ENCODE measurements around the gene TMEM181. TPM values are rescaled to one million over a fixed set of nuclear protein-coding genes. Genes with fewer than 3 reads are reported as not detected.
A peak's percentile ranks its signal among the peaks of the same experiment; 100 is the strongest.

TMEM181 gene
- total RNA-seq, 8 experiments from 2014 or later = 14.4 to 43.9 (median 25.9) TPM

GRCh38 chr6:158622545-158623190 lies 62.8 kb downstream of the TMEM181 start:
- H3K4me3 ChIP-seq = no peak overlapping the region
- in situ Hi-C loops (cut with MboI; ENCODE audit: low pct_unique_long_range_greater_than_20kb in 2 of 9, low sequenced_read_pairs in 9 of 9, unreplicated experiment in 9 of 9) = no loop called here
- H3K4me1 ChIP-seq (replicated peaks in 1 of 2) = no peaks in the 10 kb centered on the region
- ATAC-seq (replicated peaks in 6 of 8) = no peak
- 50 to 96% (median 80%) methylated on average over 2 to 8 of the region's 10 CpGs; no CpG with 5 or more reads in 1 of the 10 experiments for WGBS, 10 experiments
- no peak overlapping the region for H3K27ac ChIP-seq

- no peak for ATAC-seq (replicated peaks in 6 of 8)
- Histone ChIP-seq H3K27ac (no peak overlapping the region), H3K4me1 (replicated peaks in 1 of 2) (no peaks in the 10 kb centered on the region), H3K4me3 (no peak overlapping the region)
- 80 to 100% (median 95%) methylated on average over 2 to 8 of the region's 25 CpGs; no CpG with 5 or more reads in 3 of the 10 experiments for WGBS, 10 experiments
- in situ Hi-C loops (cut with MboI; ENCODE audit: low pct_unique_long_range_greater_than_20kb in 2 of 9, low sequenced_read_pairs in 9 of 9, unreplicated experiment in 9 of 9) = no loop called here
Observed at GRCh38 chr6:158624684-158625682, 65.1 kb downstream of the TMEM181 start.

- in situ Hi-C loops (cut with MboI; ENCODE audit: low pct_unique_long_range_greater_than_20kb in 2 of 9, low sequenced_read_pairs in 9 of 9, unreplicated experiment in 9 of 9) = no loop called here
- no peak for ATAC-seq (replicated peaks in 6 of 8)
- no peak overlapping the region for H3K27ac ChIP-seq
- H3K4me3 ChIP-seq = no peak overlapping the region
- H3K4me1 ChIP-seq (replicated peaks in 1 of 2) = no peaks in the 10 kb centered on the region
- WGBS, 10 experiments = 67 to 100% (median 96%) methylated on average over 1 to 12 of the region's 15 CpGs; no CpG with 5 or more reads in 2 of the 10 experiments
Observed at GRCh38 chr6:158625881-158626305, 66.0 kb downstream of the TMEM181 start.

- no peak for ATAC-seq (replicated peaks in 6 of 8)
- no peak overlapping the region for H3K4me3 ChIP-seq
- in situ Hi-C loops (cut with MboI; ENCODE audit: low pct_unique_long_range_greater_than_20kb in 2 of 9, low sequenced_read_pairs in 9 of 9, unreplicated experiment in 9 of 9) = no loop called here
- H3K4me1 ChIP-seq (replicated peaks in 1 of 2) = no peaks in the 10 kb centered on the region
- WGBS, 10 experiments = 79 to 100% (median 93%) methylated on average over 1 to 5 of the region's 6 CpGs; no CpG with 5 or more reads in 1 of the 10 experiments
- H3K27ac ChIP-seq = no peak overlapping the region
Observed at GRCh38 chr6:158626360-158627167, 66.7 kb downstream of the TMEM181 start.

GRCh38 chr6:158627168-158627939 lies 67.5 kb downstream of the TMEM181 start:
- no peak for ATAC-seq (replicated peaks in 6 of 8)
- Histone ChIP-seq H3K27ac (no peak overlapping the region), H3K4me3 (no peak overlapping the region), H3K4me1 (replicated peaks in 1 of 2) (peaks cover 0 to 5% of the 10 kb centered on the region in 2 donors)
- in situ Hi-C loops (cut with MboI; ENCODE audit: low pct_unique_long_range_greater_than_20kb in 2 of 9, low sequenced_read_pairs in 9 of 9, unreplicated experiment in 9 of 9) = no loop called here
- 79 to 100% (median 94%) methylated on average over 1 to 9 of the region's 20 CpGs; no CpG with 5 or more reads in 4 of the 10 experiments for WGBS, 10 experiments

- Histone ChIP-seq H3K4me3 (no peak overlapping the region), H3K27ac (no peak overlapping the region), H3K4me1 (replicated peaks in 1 of 2) (peaks cover 0 to 5% of the 10 kb centered on the region in 2 donors)
- WGBS, 10 experiments = 83 to 88% (median 87%) methylated on average over 2 to 6 of the region's 9 CpGs; no CpG with 5 or more reads in 7 of the 10 experiments
- ATAC-seq (replicated peaks in 6 of 8) = no peak
- in situ Hi-C loops (cut with MboI; ENCODE audit: low pct_unique_long_range_greater_than_20kb in 2 of 9, low sequenced_read_pairs in 9 of 9, unreplicated experiment in 9 of 9) = no loop called here
Observed at GRCh38 chr6:158627940-158628211, 68.0 kb downstream of the TMEM181 start.

GRCh38 chr6:158628542-158628941 lies 68.7 kb downstream of the TMEM181 start:
- no peak for ATAC-seq (replicated peaks in 6 of 8)
- Histone ChIP-seq H3K4me3 (no peak overlapping the region), H3K4me1 (replicated peaks in 1 of 2) (peaks cover 0 to 5% of the 10 kb centered on the region in 2 donors), H3K27ac (no peak overlapping the region)
- 85 to 100% (median 93%) methylated on average over 1 to 4 of the region's 17 CpGs; no CpG with 5 or more reads in 6 of the 10 experiments for WGBS, 10 experiments
- in situ Hi-C loops (cut with MboI; ENCODE audit: low pct_unique_long_range_greater_than_20kb in 2 of 9, low sequenced_read_pairs in 9 of 9, unreplicated experiment in 9 of 9) = no loop called here

- ATAC-seq (replicated peaks in 6 of 8) = no peak
- Histone ChIP-seq H3K4me1 (replicated peaks in 1 of 2) (peaks cover 0 to 5% of the 10 kb centered on the region in 2 donors), H3K4me3 (no peak overlapping the region), H3K27ac (no peak overlapping the region)
- WGBS, 10 experiments = 45 to 94% (median 81%) methylated on average over 2 to 17 of the region's 20 CpGs
- in situ Hi-C loops (cut with MboI; ENCODE audit: low pct_unique_long_range_greater_than_20kb in 2 of 9, low sequenced_read_pairs in 9 of 9, unreplicated experiment in 9 of 9) = no loop called here
Observed at GRCh38 chr6:158629367-158630221, 69.7 kb downstream of the TMEM181 start.

GRCh38 chr6:158630938-158631616 lies 71.2 kb downstream of the TMEM181 start:
- no peak overlapping the region for H3K4me3 ChIP-seq

GRCh38 chr6:158631678-158632537 lies 72.0 kb downstream of the TMEM181 start:
- peaks cover 0 to 5% of the 10 kb centered on the region in 2 donors for H3K4me1 ChIP-seq (replicated peaks in 1 of 2)
- in situ Hi-C loops (cut with MboI; ENCODE audit: low pct_unique_long_range_greater_than_20kb in 2 of 9, low sequenced_read_pairs in 9 of 9, unreplicated experiment in 9 of 9) = no loop called here
- no peak overlapping the region for H3K4me3 ChIP-seq
- WGBS, 10 experiments = 7 to 94% (median 81%) methylated on average over 1 to 14 of the region's 19 CpGs
- H3K27ac ChIP-seq = peak overlapping the region in 1 of 2 donors; percentile 49
- peak; percentile 27 to 82 (median 56) for ATAC-seq (replicated peaks in 6 of 8)

More at GRCh38 chr6:158630938-158631616, 71.2 kb downstream of the TMEM181 start:
- peak overlapping the region in 1 of 2 donors; percentile 44 for H3K27ac ChIP-seq
- ATAC-seq (replicated peaks in 6 of 8) = peak; percentile 35 to 70 (median 54)
- in situ Hi-C loops (cut with MboI; ENCODE audit: low pct_unique_long_range_greater_than_20kb in 2 of 9, low sequenced_read_pairs in 9 of 9, unreplicated experiment in 9 of 9) = no loop called here
- peaks cover 0 to 5% of the 10 kb centered on the region in 2 donors for H3K4me1 ChIP-seq (replicated peaks in 1 of 2)
- 30 to 90% (median 81%) methylated on average over 2 to 14 of the region's 19 CpGs; no CpG with 5 or more reads in 1 of the 10 experiments for WGBS, 10 experiments
